GM18502 (cell line): ENCODE measurements around the gene GALNT3.

Source experiments
- ATAC-seq: cut with Tn5 transposase; IDR thresholded peaks from one replicate; pipeline ENCODE4 v1.9.1; 2021; ENCODE audit warnings: mild to moderate bottlenecking; ENCODE audit not compliant: unreplicated experiment, poor library complexity

Gene GALNT3

DNA sequence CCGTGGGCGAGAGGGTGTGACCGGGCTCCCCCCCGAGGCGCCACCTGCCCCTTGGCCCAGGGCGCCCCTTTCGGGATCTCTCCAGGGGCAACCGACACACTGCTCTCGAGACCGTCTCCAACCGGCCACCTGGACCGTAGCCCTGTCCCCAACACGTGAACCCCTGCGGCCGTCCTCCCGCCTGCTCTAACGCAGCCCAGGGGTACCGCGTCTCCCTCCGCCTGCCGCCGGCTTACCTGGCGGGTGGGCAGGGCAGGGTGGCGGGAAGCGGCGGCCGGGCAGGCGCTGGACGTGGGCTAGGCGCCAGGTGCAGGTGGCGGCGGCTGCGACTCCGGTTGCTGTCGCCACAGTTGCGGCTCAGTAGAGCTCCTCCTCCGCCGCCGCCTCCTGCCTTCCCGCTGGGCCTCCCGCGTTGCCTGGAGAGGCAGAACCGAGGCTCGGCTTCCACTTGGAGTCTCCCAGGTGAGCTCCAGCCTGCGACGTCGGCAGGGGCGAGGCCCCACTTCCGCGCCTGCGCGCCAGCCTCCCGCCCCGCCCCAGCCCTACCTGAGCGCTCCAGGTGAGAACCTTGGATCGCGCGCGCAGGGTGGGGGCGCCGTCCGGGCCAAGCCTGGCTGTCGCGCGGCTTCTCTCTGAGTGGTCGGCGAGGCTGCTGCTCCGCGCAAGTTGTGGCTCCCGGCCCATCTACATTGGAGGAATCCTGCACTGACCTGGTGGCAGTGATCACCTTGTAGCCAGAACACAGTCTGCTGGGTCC lies at the start of gene GALNT3:
GALNT3 (minus strand) TSS at position 469 of the 757 bp plus-strand sequence. CDS start 23,547 bp downstream, outside the sequence.
- ATAC-seq: peak; percentile 35

DNA sequence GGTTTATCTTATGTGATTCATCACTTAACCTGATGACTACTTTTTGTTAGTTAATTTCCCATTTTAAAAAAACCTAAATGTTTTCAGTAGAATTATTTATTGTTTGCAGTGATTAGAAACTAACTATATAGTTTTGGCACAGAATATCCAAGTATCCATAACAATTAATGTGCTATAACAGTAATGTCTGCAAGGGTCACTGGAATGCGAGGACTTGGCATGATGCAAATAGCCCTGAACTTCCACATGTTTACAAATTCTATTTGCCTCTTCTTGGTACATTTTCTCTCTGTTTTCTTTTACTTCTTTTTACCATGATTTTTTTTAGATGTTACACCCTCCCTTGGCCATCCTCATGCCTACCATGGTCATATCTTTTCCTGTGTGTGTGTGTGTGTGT lies 49.3 kb upstream of the GALNT3 start:
- ATAC-seq: no peak

DNA sequence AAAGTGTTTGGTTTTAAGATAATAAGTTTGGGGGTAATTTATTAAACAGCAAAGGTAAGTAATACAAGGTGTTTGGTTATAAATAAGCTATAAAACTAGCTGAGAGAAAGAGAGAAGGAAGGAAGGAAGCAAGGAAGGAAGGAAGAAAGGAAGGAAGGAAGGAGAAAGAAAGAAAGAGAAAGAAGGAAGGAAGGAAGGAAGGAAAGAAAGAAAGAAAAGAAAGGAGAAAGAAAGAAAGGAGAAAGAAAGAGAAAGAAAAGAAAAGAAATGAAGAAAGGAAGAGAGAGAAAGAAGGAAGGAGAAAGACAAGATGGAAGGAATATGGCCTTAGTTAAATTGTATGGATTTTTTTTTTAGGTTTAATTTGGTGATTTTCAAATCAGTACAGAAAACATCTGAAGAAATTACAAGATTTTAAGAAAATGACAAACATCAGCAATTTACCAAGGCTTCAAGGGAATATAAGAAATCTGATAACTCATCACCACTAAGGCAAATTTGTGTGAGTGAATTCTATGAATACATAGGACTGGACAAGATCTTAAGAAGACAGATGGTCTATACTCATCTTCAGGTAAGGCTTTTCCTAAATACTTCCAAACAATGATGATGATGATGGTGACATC lies 46.4 kb upstream of the GALNT3 start:
- ATAC-seq: no peak

DNA sequence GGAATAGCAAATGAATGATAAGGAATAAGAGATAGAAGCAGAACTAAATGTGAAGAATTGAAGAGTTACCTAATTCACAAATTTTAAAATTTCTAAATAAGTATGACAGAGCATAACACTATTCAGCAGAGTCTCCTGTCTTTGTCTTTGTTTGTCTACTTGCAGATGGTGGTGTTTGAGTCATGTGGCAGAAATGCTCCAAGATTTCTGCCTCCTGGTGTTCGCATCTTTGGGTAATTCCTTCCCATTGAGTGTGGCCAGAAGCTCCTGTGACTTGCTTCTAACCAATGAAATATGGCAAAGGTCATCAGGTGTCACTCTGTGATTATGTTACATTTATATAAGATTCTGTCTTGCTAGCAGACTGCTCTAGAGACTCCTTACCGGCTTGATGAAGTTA lies 45.6 kb upstream of the GALNT3 start:
- no peak for ATAC-seq

- ATAC-seq: no peak
Measured at GRCh38 chr2:165837122-165837521, 43.1 kb upstream of the GALNT3 start.

DNA sequence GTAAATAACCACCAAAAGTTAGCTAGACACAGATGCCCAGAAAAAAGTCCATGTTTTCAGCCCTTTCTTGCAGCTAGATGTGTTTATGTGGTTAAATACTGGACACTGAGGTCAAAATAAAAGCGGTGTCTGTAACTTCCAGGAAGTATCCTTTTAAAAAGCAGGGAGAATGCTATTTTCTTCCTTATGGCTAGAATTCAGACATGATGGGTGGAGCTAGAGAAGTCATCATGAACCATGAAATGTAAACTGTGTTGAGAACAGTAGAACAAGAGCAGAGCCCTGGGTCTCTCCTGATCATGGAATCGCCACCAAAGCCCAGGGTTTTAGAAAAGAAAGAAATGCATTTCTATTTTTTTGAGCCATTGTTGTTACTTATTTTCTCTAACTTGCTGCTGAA lies 41.3 kb upstream of the GALNT3 start:
- no peak for ATAC-seq

DNA sequence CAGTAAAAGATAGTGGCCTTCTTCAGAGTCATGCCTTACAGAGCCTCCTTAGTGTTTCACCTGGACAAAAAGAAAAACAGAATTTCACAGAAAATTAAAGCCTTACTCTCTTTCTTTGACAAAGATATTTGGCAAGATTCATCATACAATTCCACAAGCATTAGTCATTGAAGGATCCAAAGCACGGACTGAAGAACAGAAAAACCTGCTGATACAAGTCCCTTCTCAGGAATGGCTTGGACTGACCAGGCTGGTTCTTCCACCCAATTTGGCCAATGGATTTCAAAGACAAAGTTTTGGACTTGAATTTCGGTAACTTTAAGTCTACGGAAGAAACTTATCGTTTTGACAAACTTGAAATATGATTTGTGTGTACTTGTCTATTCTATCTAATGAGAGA lies 39.1 kb upstream of the GALNT3 start:
- ATAC-seq: no peak

DNA sequence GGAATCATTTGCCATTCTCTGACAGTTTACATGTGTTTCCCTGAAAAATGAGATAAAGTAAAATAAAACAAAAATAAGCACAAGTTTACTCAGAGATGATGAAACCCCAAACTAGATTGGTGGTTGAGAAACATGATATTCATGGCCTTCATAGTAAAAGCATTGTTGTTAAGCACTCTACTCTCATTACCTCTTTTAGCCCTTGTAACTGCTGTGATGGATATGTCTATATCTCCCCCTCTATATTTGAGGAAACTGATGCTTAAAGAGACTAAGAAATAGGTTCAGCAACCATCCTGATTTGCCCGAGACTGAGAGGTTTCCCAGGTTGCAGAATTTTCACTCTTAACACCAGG lies 33.9 kb upstream of the GALNT3 start:
- no peak for ATAC-seq

DNA sequence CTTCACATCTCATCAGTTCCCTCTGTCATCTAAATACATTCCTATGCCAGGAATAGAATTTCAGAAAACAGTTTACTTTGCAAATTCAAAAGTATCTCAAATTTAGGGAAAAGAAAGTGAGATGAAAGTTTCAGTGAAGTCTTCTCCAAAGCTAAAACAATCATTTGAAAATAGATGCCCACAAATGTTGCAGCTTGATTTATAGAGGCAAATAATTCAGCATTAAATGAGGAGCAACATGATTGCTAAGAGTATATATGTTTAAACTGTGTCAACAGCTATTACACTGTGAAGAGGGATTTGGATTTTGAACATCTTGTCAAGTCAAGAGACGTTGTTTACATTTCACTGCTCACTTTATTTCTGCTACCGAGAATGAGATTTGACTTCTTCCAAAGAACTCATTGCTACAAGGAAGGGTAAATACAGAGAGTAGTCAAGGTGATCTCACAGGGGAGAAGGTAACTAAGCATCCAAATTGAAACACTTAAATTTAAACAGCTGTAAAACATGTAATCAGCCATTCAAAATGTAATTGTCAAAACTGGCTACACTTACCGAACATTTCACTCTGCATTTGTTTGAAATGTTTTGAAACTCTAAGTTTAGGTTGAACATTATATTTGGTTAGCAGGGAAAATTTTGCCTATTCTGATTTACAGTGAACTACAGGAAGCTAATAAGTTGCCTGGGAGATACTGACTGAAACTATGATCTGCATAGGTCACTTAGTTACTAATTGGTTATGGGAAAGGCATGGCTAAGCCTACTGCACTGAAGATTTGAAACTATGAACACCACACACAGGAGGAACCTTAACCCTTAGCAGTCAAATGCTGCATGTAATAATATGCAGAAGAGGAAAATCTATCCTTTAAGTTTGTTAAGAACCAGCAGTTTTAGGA lies 33.2 kb upstream of the GALNT3 start:
- peak; percentile 69 for ATAC-seq

DNA sequence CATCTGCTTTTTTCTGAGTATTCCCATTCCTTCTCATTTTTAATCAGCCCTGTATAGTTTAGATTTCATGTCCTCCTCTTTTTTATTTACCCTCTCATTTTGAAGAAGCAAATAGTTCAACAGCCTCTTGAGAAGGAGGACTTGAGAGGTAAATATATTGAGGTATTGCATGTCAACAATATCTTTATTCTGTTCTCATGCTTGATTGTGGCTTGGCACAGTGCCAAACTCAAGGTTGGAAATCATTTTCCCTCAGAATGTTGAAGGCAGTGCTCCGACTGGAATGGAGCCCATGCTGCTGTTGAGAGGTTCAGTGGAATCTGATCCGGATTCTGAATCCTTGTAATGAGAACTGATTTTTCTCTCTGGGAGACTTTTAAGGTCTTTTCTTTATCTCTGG lies 31.0 kb upstream of the GALNT3 start:
- ATAC-seq: no peak

GRCh38 chr2:165820296-165820695 lies 26.2 kb upstream of the GALNT3 start:
- ATAC-seq: no peak

GRCh38 chr2:165818920-165819319 lies 24.9 kb upstream of the GALNT3 start:
- no peak for ATAC-seq

GRCh38 chr2:165815299-165816141 lies 21.5 kb upstream of the GALNT3 start:
- ATAC-seq: peak; percentile 72

DNA sequence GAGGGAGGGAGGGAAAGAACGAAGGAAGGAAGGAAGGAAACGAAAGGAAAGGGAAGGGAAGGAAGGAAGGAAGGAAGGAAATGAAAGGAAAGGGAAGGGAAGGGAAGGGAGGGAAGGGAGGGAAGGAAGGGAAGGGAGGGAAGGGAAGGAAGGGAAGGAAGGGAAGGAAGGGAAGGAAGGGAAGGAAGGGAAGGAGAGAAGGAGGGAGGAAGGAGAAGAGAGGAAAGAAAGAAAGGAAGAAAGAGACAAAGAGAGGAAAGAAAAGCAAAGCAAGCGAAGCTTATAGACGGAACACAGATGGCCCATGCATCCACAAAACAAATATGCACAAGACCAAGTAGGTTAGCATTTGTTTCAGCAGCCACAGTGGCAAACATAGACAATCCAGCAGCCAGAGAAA lies 20.4 kb upstream of the GALNT3 start:
- no peak for ATAC-seq

DNA sequence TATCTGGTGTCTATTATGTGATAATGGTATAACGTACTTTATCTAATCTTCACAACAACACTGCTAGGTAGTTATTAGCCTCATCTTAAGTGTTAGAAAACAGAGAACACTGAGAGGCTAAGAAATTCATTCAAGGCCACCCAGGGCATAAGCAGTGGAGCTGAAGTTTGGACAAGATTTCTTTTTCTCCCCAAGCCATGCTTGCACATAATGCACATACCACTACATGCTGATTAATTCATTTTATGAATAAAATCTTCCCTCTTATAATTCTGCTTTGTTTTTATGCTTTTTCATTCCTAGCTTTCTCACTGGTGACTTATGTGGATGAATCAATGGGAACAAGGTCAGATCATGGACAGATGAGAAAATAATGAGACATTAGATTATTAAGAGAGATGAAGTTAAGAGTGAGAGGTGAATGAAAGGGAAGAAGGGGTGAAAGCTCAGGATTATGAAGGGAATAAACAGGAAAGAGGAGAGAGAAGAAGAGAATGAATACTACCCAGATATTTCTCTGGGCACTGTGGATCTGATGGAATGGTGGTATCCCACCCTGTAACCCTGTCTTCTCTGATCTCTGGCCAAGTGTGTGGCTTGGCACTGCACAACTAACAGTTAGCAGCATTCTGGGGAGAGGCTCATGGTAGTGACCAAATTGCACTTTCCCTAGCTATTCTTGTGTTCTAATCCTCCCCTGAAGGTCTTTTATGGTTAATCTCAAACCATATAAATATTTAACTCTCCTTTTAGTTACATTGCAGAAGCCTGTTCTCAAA lies 17.7 kb upstream of the GALNT3 start:
- ATAC-seq: no peak

- ATAC-seq: no peak
Measured at GRCh38 chr2:165810418-165810817, 16.4 kb upstream of the GALNT3 start.

- no peak for ATAC-seq
Measured at GRCh38 chr2:165804719-165805118, 10.7 kb upstream of the GALNT3 start.

DNA sequence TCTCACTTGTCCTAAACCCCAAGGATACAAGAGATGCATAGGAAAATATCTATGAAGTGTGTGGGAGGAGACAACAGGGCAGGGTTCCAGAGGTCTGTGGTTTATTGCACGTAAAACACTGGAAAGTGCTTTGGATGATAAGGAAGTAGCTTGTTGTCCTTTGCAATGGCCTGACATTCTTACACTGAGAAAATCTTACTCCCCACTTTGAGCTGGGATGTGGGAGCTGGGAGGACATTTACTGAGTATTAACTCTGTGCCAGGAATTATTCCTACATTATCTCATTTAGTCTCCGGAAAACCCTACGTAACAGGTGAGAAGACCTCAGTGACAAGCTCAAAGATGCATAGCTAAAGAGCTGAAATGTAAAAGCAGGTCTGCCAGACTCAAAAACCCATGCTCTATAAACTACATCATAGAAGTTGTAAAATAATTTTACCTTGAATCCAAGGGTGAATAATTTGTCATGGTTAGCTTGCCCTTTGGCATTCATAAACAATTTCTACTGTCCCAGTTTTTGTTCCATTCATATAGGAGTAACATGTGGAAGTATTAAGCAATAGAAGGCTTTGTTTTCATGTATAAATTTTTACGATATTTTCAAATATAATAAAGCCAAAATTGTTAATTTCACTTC lies 9.2 kb upstream of the GALNT3 start:
- ATAC-seq: no peak

- ATAC-seq: no peak
Measured at GRCh38 chr2:165801176-165801575, 7.1 kb upstream of the GALNT3 start.
